HG03565 (cell line): Measurements from ENCODE around the gene IL17REL.

Experiments used
- ATAC-seq: cut with Tn5 transposase; IDR thresholded peaks from one replicate; pipeline ENCODE4 v1.9.1; 2021; ENCODE audit warnings: mild to moderate bottlenecking, moderate library complexity; ENCODE audit not compliant: unreplicated experiment

Gene IL17REL

GRCh38 chr22:50027639-50028537 is 15.3 kb upstream of the IL17REL start:
- no peak for ATAC-seq

GRCh38 chr22:50025993-50026392 is 13.4 kb upstream of the IL17REL start:
- ATAC-seq: no peak

GRCh38 chr22:50022171-50022819 is 9.7 kb upstream of the IL17REL start:
- ATAC-seq: no peak

GRCh38 chr22:50020606-50021005 is 8.0 kb upstream of the IL17REL start:
- no peak for ATAC-seq

GRCh38 chr22:50019316-50019715 is 6.8 kb upstream of the IL17REL start:
- ATAC-seq: no peak

GRCh38 chr22:50018608-50019285 is 6.2 kb upstream of the IL17REL start:
- no peak for ATAC-seq

GRCh38 chr22:50017701-50018224 is 5.2 kb upstream of the IL17REL start:
- no peak for ATAC-seq

- peak; percentile 48 for ATAC-seq
Measured at GRCh38 chr22:50016988-50017700, 4.6 kb upstream of the IL17REL start.

- no peak for ATAC-seq
Measured at GRCh38 chr22:50016308-50016987, 3.9 kb upstream of the IL17REL start.

GRCh38 chr22:50015451-50016307 is 3.1 kb upstream of the IL17REL start:
- no peak for ATAC-seq

- ATAC-seq: no peak
Measured at GRCh38 chr22:50014655-50015401, 2.3 kb upstream of the IL17REL start.

- ATAC-seq: no peak
Measured at GRCh38 chr22:50014053-50014501, 1.5 kb upstream of the IL17REL start.

- ATAC-seq: no peak
Measured at GRCh38 chr22:50011447-50012210, 936 bp downstream of the IL17REL start.

GRCh38 chr22:50010676-50011446 is 1.7 kb downstream of the IL17REL start:
- ATAC-seq: no peak

GRCh38 chr22:50009765-50010675 is 2.5 kb downstream of the IL17REL start:
- ATAC-seq: no peak

- ATAC-seq: no peak
Measured at GRCh38 chr22:50009251-50009650, 3.3 kb downstream of the IL17REL start.
